DND-41 (cell line): ENCODE data around the gene TH.

Experiments used
- EZH2 ChIP-seq: IDR thresholded peaks from 3 replicates; pipeline ENCODE4 v1.6.1; 2012; ENCODE audit warnings: borderline replicate concordance, low read depth, mild to moderate bottlenecking, moderate library complexity, low read length, inconsistent platforms; ENCODE audit not compliant: severe bottlenecking
- TF ChIP-seq, protein P1 (sequence below): IDR thresholded peaks from 2 replicates; pipeline ENCODE4 v1.5.1; 2012; ENCODE audit warnings: borderline replicate concordance, low read length, moderate library complexity, mild to moderate bottlenecking; ENCODE audit not compliant: poor library complexity, severe bottlenecking; ENCODE audit errors: extremely low read depth

DNA sequence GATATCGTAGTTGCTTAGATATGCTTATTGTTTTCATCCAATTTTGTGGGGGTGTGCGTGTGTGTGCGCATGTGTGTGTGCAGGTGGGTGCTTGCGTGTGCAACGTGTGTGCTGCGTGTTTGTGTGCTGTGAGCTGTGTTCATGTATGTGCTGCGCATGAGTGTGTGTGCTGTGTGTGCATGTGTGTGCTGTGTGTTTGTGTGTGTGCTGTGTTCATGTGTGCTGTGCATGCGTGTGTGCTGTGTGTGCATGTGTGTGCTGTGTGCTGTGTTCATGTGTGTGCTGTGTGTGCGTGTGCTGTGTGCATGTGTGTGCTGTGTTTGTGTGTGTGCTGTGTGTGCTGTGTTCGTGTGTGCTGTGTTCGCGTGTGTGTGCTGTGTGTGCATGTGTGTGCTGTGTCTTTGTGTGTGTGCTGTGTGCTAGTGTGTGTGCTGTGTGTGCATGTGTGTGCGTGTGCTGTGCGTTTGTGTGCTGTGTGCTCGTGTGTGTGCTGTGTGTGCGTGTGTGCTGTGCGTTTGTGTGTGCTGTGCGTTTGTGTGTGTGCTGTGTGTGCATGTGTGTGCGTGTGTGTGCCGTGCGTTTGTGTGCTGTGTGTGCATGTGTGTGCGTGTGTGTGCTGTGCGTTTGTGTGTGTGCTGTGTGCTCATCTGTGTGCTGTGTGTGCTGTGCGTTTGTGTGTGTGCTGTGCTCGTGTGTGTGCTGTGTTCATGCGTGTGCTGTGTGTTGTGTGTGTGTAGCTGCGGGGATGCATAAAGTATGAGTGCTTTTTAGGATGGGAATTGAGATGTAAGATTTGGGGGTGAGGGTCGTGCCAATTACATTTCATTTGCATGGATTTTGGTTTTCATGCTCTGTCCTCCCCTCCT, 40.0 kb downstream of the TH start:
- TF ChIP-seq, protein P1, sequence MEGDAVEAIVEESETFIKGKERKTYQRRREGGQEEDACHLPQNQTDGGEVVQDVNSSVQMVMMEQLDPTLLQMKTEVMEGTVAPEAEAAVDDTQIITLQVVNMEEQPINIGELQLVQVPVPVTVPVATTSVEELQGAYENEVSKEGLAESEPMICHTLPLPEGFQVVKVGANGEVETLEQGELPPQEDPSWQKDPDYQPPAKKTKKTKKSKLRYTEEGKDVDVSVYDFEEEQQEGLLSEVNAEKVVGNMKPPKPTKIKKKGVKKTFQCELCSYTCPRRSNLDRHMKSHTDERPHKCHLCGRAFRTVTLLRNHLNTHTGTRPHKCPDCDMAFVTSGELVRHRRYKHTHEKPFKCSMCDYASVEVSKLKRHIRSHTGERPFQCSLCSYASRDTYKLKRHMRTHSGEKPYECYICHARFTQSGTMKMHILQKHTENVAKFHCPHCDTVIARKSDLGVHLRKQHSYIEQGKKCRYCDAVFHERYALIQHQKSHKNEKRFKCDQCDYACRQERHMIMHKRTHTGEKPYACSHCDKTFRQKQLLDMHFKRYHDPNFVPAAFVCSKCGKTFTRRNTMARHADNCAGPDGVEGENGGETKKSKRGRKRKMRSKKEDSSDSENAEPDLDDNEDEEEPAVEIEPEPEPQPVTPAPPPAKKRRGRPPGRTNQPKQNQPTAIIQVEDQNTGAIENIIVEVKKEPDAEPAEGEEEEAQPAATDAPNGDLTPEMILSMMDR: no peak
- TF ChIP-seq EZH2: no peak
